Uterus (tissue), 4 donors: ENCODE data around the gene GRAMD1C. TPM values are rescaled to one million over a fixed set of nuclear protein-coding genes. Genes with fewer than 3 reads are reported as not detected.

Experiments used
- DNase-seq, 2 donors: peaks; one replicate each; pipeline ENCODE4 v3.0.0-alpha.2; 2019 to 2020
- H3K27ac ChIP-seq, 2 donors: fragments of 200-600 bp; sonication (generic); 1 replicate in 1 of 2; 2 replicates in 1 of 2; pipeline ENCODE4 v1.5.1; 2016 to 2018
- H3K27me3 ChIP-seq, 2 donors: fragments of 200-600 bp; sonication (generic); one replicate each; pipeline ENCODE4 v1.5.1; 2018 to 2019; ENCODE audit warnings: control low read depth in 1 of 2
- H3K36me3 ChIP-seq, 2 donors: fragments of 200-600 bp; sonication (generic); one replicate each; pipeline ENCODE4 v1.5.1; 2019; ENCODE audit warnings: control low read depth in 1 of 2
- H3K4me1 ChIP-seq, 2 donors: fragments of 200-600 bp; sonication (generic); one replicate each; pipeline ENCODE4 v1.5.1; 2018 to 2019; ENCODE audit warnings: control low read depth in 1 of 2
- H3K4me3 ChIP-seq, 2 donors: fragments of 200-600 bp; sonication (generic); 1 replicate in 1 of 2; 2 replicates in 1 of 2; pipeline ENCODE4 v1.5.1; 2018 to 2019; ENCODE audit warnings: mild to moderate bottlenecking in 1 of 2
- H3K9me3 ChIP-seq, 2 donors: fragments of 200-600 bp; sonication (generic); one replicate each; pipeline ENCODE4 v1.5.1; 2019; ENCODE audit warnings: control low read depth in 1 of 2
- CTCF ChIP-seq, 4 experiments: fragments of 200-600 bp in 2 of 4; fragments of 450-650 bp in 2 of 4; sonication (generic) in 2 of 4; IDR thresholded peaks; one replicate each; pipeline ENCODE4 v1.5.1; 2016 to 2019; ENCODE audit warnings: antibody characterized with exemption in 4 of 4, mild to moderate bottlenecking in 2 of 4, moderate library complexity in 1 of 4
- POLR2A ChIP-seq, 2 donors: fragments of 450-650 bp; IDR thresholded peaks; one replicate each; pipeline ENCODE4 v1.6.1; 2016; ENCODE audit warnings: antibody characterized with exemption in 2 of 2, mild to moderate bottlenecking in 1 of 2, moderate library complexity in 1 of 2
- intact Hi-C: fragments of 100-400 bp; cut with DNase I; formaldehyde crosslinking; loops from one replicate; pipeline ENCODE4 v1.15.1; 2023; ENCODE audit warnings: low total_unique reads
- total RNA-seq, 4 donors: library from RNA; depleted of rRNA in 3 of 4; stranded (reverse); fragments of >200 nt in 3 of 4; gene quantifications; one replicate each; pipeline versions ENCODE4 v1.1.0 to v1.2.4, GENCODE V29; 2014 to 2023
- donor health status: DM: yes; HTN: yes; CAD: no.

GRAMD1C gene
- total RNA-seq, 4 donors from 2014 or later = 0.26 to 16.6 (median 6.9) TPM

- no peaks in the 10 kb centered on the region for H3K27me3 ChIP-seq
- H3K27ac ChIP-seq = no peak overlapping the region
- no peaks in the 10 kb centered on the region for H3K4me1 ChIP-seq
- no peaks in the 10 kb centered on the region for H3K36me3 ChIP-seq
- no peak for TF ChIP-seq POLR2A (IDR thresholded peaks at IDR 0.05)
- TF ChIP-seq CTCF (IDR thresholded peaks at IDR 0.05) = no peak
- no peaks in the 10 kb centered on the region for H3K9me3 ChIP-seq
- H3K4me3 ChIP-seq = no peak overlapping the region
- intact Hi-C loops = no loop called here
- no peak for DNase-seq
These were observed 60.3 kb downstream of the GRAMD1C start for GRCh38 chr3:113898892-113899291.

GRCh38 chr3:113906568-113907140 lies 68.1 kb downstream of the GRAMD1C start:
- Histone ChIP-seq H3K27me3 (no peaks in the 10 kb centered on the region), H3K36me3 (no peaks in the 10 kb centered on the region), H3K4me1 (no peaks in the 10 kb centered on the region), H3K9me3 (no peaks in the 10 kb centered on the region), H3K27ac (no peak overlapping the region), H3K4me3 (no peak overlapping the region)
- TF ChIP-seq POLR2A (IDR thresholded peaks at IDR 0.05) = no peak
- TF ChIP-seq CTCF (IDR thresholded peaks at IDR 0.05) = no peak
- DNase-seq = no peak
- intact Hi-C loops = no loop called here

GRCh38 chr3:113908133-113908532 lies 69.5 kb downstream of the GRAMD1C start:
- Histone ChIP-seq H3K27me3 (no peaks in the 10 kb centered on the region), H3K4me3 (no peak overlapping the region), H3K9me3 (no peaks in the 10 kb centered on the region), H3K27ac (no peak overlapping the region), H3K36me3 (no peaks in the 10 kb centered on the region), H3K4me1 (no peaks in the 10 kb centered on the region)
- intact Hi-C loops = no loop called here
- TF ChIP-seq POLR2A (IDR thresholded peaks at IDR 0.05) = no peak
- no peak for TF ChIP-seq CTCF (IDR thresholded peaks at IDR 0.05)
- no peak for DNase-seq

GRCh38 chr3:113910966-113911365 lies 72.4 kb downstream of the GRAMD1C start:
- H3K4me1 ChIP-seq = no peaks in the 10 kb centered on the region
- intact Hi-C loops = no loop called here

More at GRCh38 chr3:113910966-113911365, 72.4 kb downstream of the GRAMD1C start:
- Histone ChIP-seq H3K4me3 (no peak overlapping the region), H3K27ac (no peak overlapping the region), H3K36me3 (no peaks in the 10 kb centered on the region), H3K9me3 (no peaks in the 10 kb centered on the region), H3K27me3 (no peaks in the 10 kb centered on the region)
- DNase-seq = no peak
- no peak for TF ChIP-seq POLR2A (IDR thresholded peaks at IDR 0.05)
- TF ChIP-seq CTCF (IDR thresholded peaks at IDR 0.05) = no peak
